Gastroesophageal sphincter (tissue), 3 donors: ENCODE measurements around the gene SLC38A10.

ENCODE experiments used
- CTCF ChIP-seq, 4 experiments: fragments of 200-600 bp in 2 of 4; fragments of 450-650 bp in 2 of 4; sonication (generic) in 1 of 4; IDR thresholded peaks; one replicate each; pipeline ENCODE4 v1.5.1; 2017 to 2019; ENCODE audit warnings: antibody characterized with exemption in 4 of 4, mild to moderate bottlenecking in 2 of 4, moderate library complexity in 2 of 4
- POLR2A ChIP-seq, 2 donors: fragments of 450-650 bp; IDR thresholded peaks; one replicate each; pipeline ENCODE4 v1.6.1; 2017; ENCODE audit warnings: antibody characterized with exemption in 2 of 2, mild to moderate bottlenecking in 2 of 2, moderate library complexity in 1 of 2

- no peak for TF ChIP-seq CTCF (IDR thresholded peaks at IDR 0.05)
- no peak for TF ChIP-seq POLR2A (IDR thresholded peaks at IDR 0.05)
Observed at GRCh38 chr17:81218991-81219390, 76.1 kb downstream of the SLC38A10 start.
